Mesendoderm (in vitro differentiated cells): ENCODE data around the gene ATP5MC2.

ENCODE experiments used
- DNase-seq: peaks from one replicate; pipeline ENCODE4 v3.0.0; 2013
- H2AK5ac ChIP-seq: 2 replicates; pipeline ENCODE4 v1.6.1; 2013; ENCODE audit warnings: low read length, inconsistent platforms
- H2BK120ac ChIP-seq: 2 replicates; pipeline ENCODE4 v1.6.1; 2013; ENCODE audit warnings: low read depth, mild to moderate bottlenecking, low read length, moderate library complexity, mixed read lengths
- H2BK15ac ChIP-seq: replicated peaks from 2 replicates; pipeline ENCODE4 v1.6.1; 2013; ENCODE audit warnings: low read depth, mild to moderate bottlenecking, moderate library complexity
- H2BK5ac ChIP-seq: 2 replicates; pipeline ENCODE4 v1.6.1; 2013; ENCODE audit warnings: low read length, inconsistent platforms
- H3K18ac ChIP-seq: 2 replicates; pipeline ENCODE4 v1.6.1; 2013; ENCODE audit warnings: mild to moderate bottlenecking, low read length, mixed read lengths
- H3K23ac ChIP-seq: one replicate; pipeline ENCODE4 v1.6.1; 2013; ENCODE audit warnings: low read length
- H3K27ac ChIP-seq: 2 replicates; pipeline ENCODE4 v1.5.1; 2013; ENCODE audit warnings: low read depth, mild to moderate bottlenecking, inconsistent platforms, low read length, moderate library complexity
- H3K27me3 ChIP-seq: 2 replicates; pipeline ENCODE4 v1.6.1; 2013; ENCODE audit warnings: low read length, control low read depth, mild to moderate bottlenecking, inconsistent platforms; ENCODE audit not compliant: insufficient read depth, poor library complexity
- H3K36me3 ChIP-seq: 2 replicates; pipeline ENCODE4 v1.6.1; 2013; ENCODE audit warnings: low read length, inconsistent platforms; ENCODE audit not compliant: control insufficient read depth, insufficient read depth
- H3K4ac ChIP-seq: one replicate; pipeline ENCODE4 v1.6.1; 2013; ENCODE audit warnings: low read depth, mild to moderate bottlenecking, low read length, moderate library complexity
- H3K4me1 ChIP-seq: 2 replicates; pipeline ENCODE4 v1.6.1; 2013; ENCODE audit warnings: low read depth, low read length, inconsistent platforms; ENCODE audit not compliant: control insufficient read depth
- H3K4me2 ChIP-seq: 2 replicates; pipeline ENCODE4 v1.6.1; 2013; ENCODE audit warnings: low read length
- H3K4me3 ChIP-seq: 2 replicates; pipeline ENCODE4 v1.5.1; 2013; ENCODE audit warnings: mild to moderate bottlenecking, low read length
- H3K56ac ChIP-seq: one replicate; pipeline ENCODE4 v1.6.1; 2013; ENCODE audit warnings: low read length
- H3K79me1 ChIP-seq: 2 replicates; pipeline ENCODE4 v1.6.1; 2013; ENCODE audit warnings: low read length, inconsistent platforms
- H3K79me2 ChIP-seq: 2 replicates; pipeline ENCODE4 v1.6.1; 2013; ENCODE audit warnings: mild to moderate bottlenecking, low read length; ENCODE audit not compliant: control insufficient read depth, insufficient read depth
- H3K9ac ChIP-seq: 2 replicates; pipeline ENCODE4 v1.6.1; 2013; ENCODE audit warnings: low read length, inconsistent platforms
- H4K5ac ChIP-seq: one replicate; pipeline ENCODE4 v1.6.1; 2013; ENCODE audit warnings: low read length
- H4K8ac ChIP-seq: one replicate; pipeline ENCODE4 v1.6.1; 2013; ENCODE audit warnings: low read depth, mild to moderate bottlenecking, control low read depth, low read length, moderate library complexity
- WGBS: extraction: QIAGEN DNeasy Blood & Tissue Kit; methylation state at CpG from one replicate; pipeline ENCODE4 v1.1.7; 2013; ENCODE audit warnings: low lambda C conversion rate, missing lambda C conversion rate; ENCODE audit not compliant: insufficient coverage; ENCODE audit errors: extremely low coverage; 5-methylcytosine and 5-hydroxymethylcytosine counted together

Gene ATP5MC2

GRCh38 chr12:53677800-53678148, 1.9 kb upstream of the ATP5MC2 start:
- Histone ChIP-seq H3K23ac (no peak overlapping the region), H3K4ac (peak overlapping the region; percentile 39), H3K36me3 (no peaks in the 10 kb centered on the region), H3K79me2 (peaks cover 9% of the 10 kb centered on the region), H3K27ac (no peak overlapping the region), H3K18ac (peak overlapping the region; percentile 99), H4K8ac (no peak overlapping the region), H3K4me2 (no peak overlapping the region), H3K9ac (peak overlapping the region; percentile 87), H2BK5ac (no peak overlapping the region), H4K5ac (no peak overlapping the region), H2BK120ac (peak overlapping the region; percentile 70), H3K56ac (peak overlapping the region; percentile 91), H3K4me1 (peaks cover 7% of the 10 kb centered on the region), H3K27me3 (no peaks in the 10 kb centered on the region), H2BK15ac (no peak overlapping the region), H3K4me3 (no peak overlapping the region), H2AK5ac (no peak overlapping the region), H3K79me1 (peaks cover 11% of the 10 kb centered on the region)
- WGBS, result no CpG with 5 or more reads among the region's 5 CpGs
- no peak for DNase-seq

GRCh38 chr12:53677016-53677799, 1.3 kb upstream of the ATP5MC2 start:
- DNase-seq, result peak; percentile 75

GRCh38 chr12:53676656-53677015, 753 bp upstream of the ATP5MC2 start:
- H3K27ac ChIP-seq, result peak overlapping the region; percentile 87
- H2BK15ac ChIP-seq, result no peak overlapping the region
- no peaks in the 10 kb centered on the region for H3K36me3 ChIP-seq
- peak overlapping the region; percentile 15 for H2BK120ac ChIP-seq
- peak overlapping the region; percentile 81 for H2BK5ac ChIP-seq
- peak overlapping the region; percentile 64 for H4K5ac ChIP-seq
- H2AK5ac ChIP-seq, result no peak overlapping the region
- H3K27me3 ChIP-seq, result no peaks in the 10 kb centered on the region
- peak overlapping the region; percentile 99 for H3K18ac ChIP-seq
- peaks cover 12% of the 10 kb centered on the region for H3K79me1 ChIP-seq
- H3K4me2 ChIP-seq, result peak overlapping the region; percentile 80
- peak overlapping the region; percentile 46 for H3K4ac ChIP-seq
- H3K56ac ChIP-seq, result peak overlapping the region; percentile 91
- no CpG with 5 or more reads among the region's 15 CpGs for WGBS
- DNase-seq, result peak; percentile 85
- H3K4me3 ChIP-seq, result peak overlapping the region; percentile 31
- peaks cover 9% of the 10 kb centered on the region for H3K79me2 ChIP-seq
- no peak overlapping the region for H3K23ac ChIP-seq
- peak overlapping the region; percentile 98 for H4K8ac ChIP-seq
- H3K9ac ChIP-seq, result peak overlapping the region; percentile 87
- peaks cover 7% of the 10 kb centered on the region for H3K4me1 ChIP-seq

More at GRCh38 chr12:53677016-53677799, 1.3 kb upstream of the ATP5MC2 start:
- peak overlapping the region; percentile 80 for H2BK15ac ChIP-seq
- no peaks in the 10 kb centered on the region for H3K36me3 ChIP-seq
- H3K56ac ChIP-seq, result peak overlapping the region; percentile 91
- H3K27ac ChIP-seq, result peak overlapping the region; percentile 87
- H3K79me1 ChIP-seq, result peaks cover 12% of the 10 kb centered on the region
- peak overlapping the region; percentile 61 for H3K4me2 ChIP-seq
- H2AK5ac ChIP-seq, result no peak overlapping the region
- H3K4me3 ChIP-seq, result peak overlapping the region; percentile 26
- H3K4ac ChIP-seq, result peak overlapping the region; percentile 46
- peak overlapping the region; percentile 70 for H2BK120ac ChIP-seq
- H3K79me2 ChIP-seq, result peaks cover 9% of the 10 kb centered on the region
- H3K23ac ChIP-seq, result no peak overlapping the region
- no CpG with 5 or more reads among the region's 51 CpGs for WGBS
- H3K27me3 ChIP-seq, result no peaks in the 10 kb centered on the region
- H4K8ac ChIP-seq, result peak overlapping the region; percentile 98
- peak overlapping the region; percentile 87 for H3K9ac ChIP-seq
- H4K5ac ChIP-seq, result peak overlapping the region; percentile 64
- H2BK5ac ChIP-seq, result peak overlapping the region; percentile 81
- H3K18ac ChIP-seq, result peak overlapping the region; percentile 99
- peaks cover 7% of the 10 kb centered on the region for H3K4me1 ChIP-seq

GRCh38 chr12:53674977-53675700, 744 bp downstream of the ATP5MC2 start:
- Histone ChIP-seq H3K4me2 (peak overlapping the region; percentile 98), H3K4ac (peak overlapping the region; percentile 92), H4K5ac (peak overlapping the region; percentile 47), H3K79me1 (peaks cover 12% of the 10 kb centered on the region), H3K56ac (peak overlapping the region; percentile 100), H2BK120ac (peak overlapping the region; percentile 4), H3K36me3 (no peaks in the 10 kb centered on the region), H3K4me3 (peak overlapping the region; percentile 95), H4K8ac (peak overlapping the region; percentile 70), H3K27me3 (no peaks in the 10 kb centered on the region), H2BK5ac (peak overlapping the region; percentile 99), H3K18ac (peak overlapping the region; percentile 44), H3K27ac (peak overlapping the region; percentile 28), H3K23ac (peak overlapping the region; percentile 24), H3K9ac (peak overlapping the region; percentile 99), H3K79me2 (peaks cover 9% of the 10 kb centered on the region), H2AK5ac (peak overlapping the region; percentile 93), H3K4me1 (peaks cover 7% of the 10 kb centered on the region), H2BK15ac (no peak overlapping the region)
- no CpG with 5 or more reads among the region's 8 CpGs for WGBS
- DNase-seq, result no peak

- Histone ChIP-seq H3K4me2 (no peak overlapping the region), H3K79me2 (peaks cover 9% of the 10 kb centered on the region), H3K79me1 (peaks cover 12% of the 10 kb centered on the region), H2BK5ac (no peak overlapping the region), H3K27ac (no peak overlapping the region), H3K4ac (no peak overlapping the region), H3K23ac (no peak overlapping the region), H4K8ac (no peak overlapping the region), H2AK5ac (no peak overlapping the region), H2BK15ac (no peak overlapping the region), H3K4me1 (peaks cover 3% of the 10 kb centered on the region), H4K5ac (no peak overlapping the region), H3K4me3 (no peak overlapping the region), H2BK120ac (no peak overlapping the region), H3K36me3 (peaks cover 6% of the 10 kb centered on the region), H3K18ac (no peak overlapping the region), H3K27me3 (no peaks in the 10 kb centered on the region), H3K9ac (no peak overlapping the region), H3K56ac (no peak overlapping the region)
- no peak for DNase-seq
Observed at GRCh38 chr12:53670971-53671370, 4.9 kb downstream of the ATP5MC2 start.
